Liver (tissue), 9 donors: ENCODE measurements around the gene CEP68. TPM values are rescaled to one million over a fixed set of nuclear protein-coding genes. Genes with fewer than 3 reads are reported as not detected.
"Not testable (repeated sequence)": the region's sequence is repeated elsewhere in the genome, so short reads cannot be mapped to it uniquely, and the experiment has no call there.

Experiments used
- DNase-seq: peaks from one replicate; pipeline ENCODE4 v3.0.0-alpha.2; 2017; ENCODE audit warnings: low spot score
- H3K27ac ChIP-seq, 2 donors: one replicate each; pipeline ENCODE4 v1.7.0; 2013; ENCODE audit warnings: inconsistent platforms in 2 of 2, low read length in 2 of 2, control low read depth in 1 of 2, low read depth in 1 of 2, mild to moderate bottlenecking in 1 of 2
- H3K27me3 ChIP-seq, 4 donors: one replicate each; pipeline versions ENCODE4 v1.6.1 to v1.7.0; 2013; ENCODE audit warnings: low read length in 3 of 4, inconsistent platforms in 1 of 4, mild to moderate bottlenecking in 1 of 4, moderate library complexity in 1 of 4; ENCODE audit not compliant: control insufficient read depth in 4 of 4, insufficient read depth in 4 of 4
- H3K36me3 ChIP-seq, 4 donors: one replicate each; pipeline versions ENCODE4 v1.6.1 to v1.7.0; 2013; ENCODE audit warnings: low read length in 3 of 4, mild to moderate bottlenecking in 3 of 4, low read depth in 1 of 4, moderate library complexity in 1 of 4; ENCODE audit not compliant: control insufficient read depth in 4 of 4, insufficient read depth in 3 of 4
- H3K4me1 ChIP-seq, 4 donors: one replicate each; pipeline versions ENCODE4 v1.6.1 to v1.7.0; 2013; ENCODE audit warnings: low read length in 3 of 4, mild to moderate bottlenecking in 3 of 4, moderate library complexity in 1 of 4; ENCODE audit not compliant: control insufficient read depth in 4 of 4, insufficient read depth in 4 of 4
- H3K4me3 ChIP-seq, 3 donors: one replicate each; pipeline versions ENCODE4 v1.6.1 to v1.7.0; 2013; ENCODE audit warnings: low read length in 3 of 3, control low read depth in 1 of 3, low read depth in 1 of 3, mild to moderate bottlenecking in 1 of 3
- H3K9ac ChIP-seq, 2 donors: one replicate each; pipeline ENCODE4 v1.7.0; 2013; ENCODE audit warnings: low read length in 2 of 2, mild to moderate bottlenecking in 2 of 2, moderate library complexity in 2 of 2, control low read depth in 1 of 2, low read depth in 1 of 2
- H3K9me3 ChIP-seq, 4 donors: one replicate each; pipeline versions ENCODE4 v1.6.1 to v1.7.0; 2013; ENCODE audit warnings: low read length in 3 of 4; ENCODE audit not compliant: control insufficient read depth in 4 of 4
- CTCF ChIP-seq: fragments of 150-350 bp; IDR thresholded peaks from 2 replicates; pipeline ENCODE4 v1.5.1; 2017; ENCODE audit warnings: improper control_type of control experiment, low read depth, low read length; ENCODE audit not compliant: missing input control
- FOXA1 ChIP-seq: IDR thresholded peaks from 2 replicates; pipeline ENCODE4 v1.6.1; 2016; ENCODE audit warnings: antibody characterized with exemption
- FOXA2 ChIP-seq: IDR thresholded peaks from 2 replicates; pipeline ENCODE4 v1.6.1; 2016; ENCODE audit warnings: antibody characterized with exemption
- GABPA ChIP-seq, 2 donors: IDR thresholded peaks in 1 of 2; conservative IDR thresholded peaks in 1 of 2; 2 replicates each; pipeline ENCODE4 v1.6.1; 2016; ENCODE audit warnings: antibody characterized with exemption in 2 of 2, mild to moderate bottlenecking in 1 of 2, moderate library complexity in 1 of 2
- HNF4A ChIP-seq, 2 donors: conservative IDR thresholded peaks; 2 replicates each; pipeline ENCODE4 v1.6.1; 2016; ENCODE audit warnings: antibody characterized with exemption in 2 of 2, mild to moderate bottlenecking in 2 of 2
- HNF4G ChIP-seq: IDR thresholded peaks from 2 replicates; pipeline ENCODE4 v1.6.1; 2016; ENCODE audit warnings: antibody characterized with exemption
- JUND ChIP-seq, 2 donors: IDR thresholded peaks; 2 replicates each; pipeline ENCODE4 v1.6.1; 2016; ENCODE audit warnings: antibody characterized with exemption in 2 of 2
- MAX ChIP-seq: IDR thresholded peaks from 2 replicates; pipeline ENCODE4 v1.6.1; 2016; ENCODE audit warnings: antibody characterized with exemption
- NR2F2 ChIP-seq: IDR thresholded peaks from 2 replicates; pipeline ENCODE4 v1.6.1; 2016; ENCODE audit warnings: antibody characterized with exemption
- RAD21 ChIP-seq, 2 donors: IDR thresholded peaks; 2 replicates each; pipeline ENCODE4 v1.6.1; 2016; ENCODE audit warnings: antibody characterized with exemption in 2 of 2, mild to moderate bottlenecking in 2 of 2
- REST ChIP-seq: IDR thresholded peaks from 2 replicates; pipeline ENCODE4 v1.6.1; 2016; ENCODE audit warnings: antibody characterized with exemption, mild to moderate bottlenecking
- RXRA ChIP-seq, 2 donors: IDR thresholded peaks; 2 replicates each; pipeline ENCODE4 v1.6.1; 2017 to 2018; ENCODE audit warnings: antibody characterized with exemption in 2 of 2, mild to moderate bottlenecking in 1 of 2
- SP1 ChIP-seq: IDR thresholded peaks from 2 replicates; pipeline ENCODE4 v1.6.1; 2018; ENCODE audit warnings: antibody characterized with exemption, mild to moderate bottlenecking
- TAF1 ChIP-seq: conservative IDR thresholded peaks from 2 replicates; pipeline ENCODE4 v1.6.1; 2016; ENCODE audit warnings: antibody characterized with exemption, mild to moderate bottlenecking
- WGBS: extraction: QIAGEN DNeasy Blood & Tissue Kit; methylation state at CpG from one replicate; pipeline ENCODE4 v1.1.7; 2013; 5-methylcytosine and 5-hydroxymethylcytosine counted together
- polyA plus RNA-seq, 2 donors: library from polyadenylated mRNA; stranded (reverse) in 1 of 2; unstranded in 1 of 2; fragments of 200-250 nt in 1 of 2; fragments of >200 nt in 1 of 2; fragmentation: Nextera tagmentation in 1 of 2; extraction: Ambion mirVana in 1 of 2; gene quantifications; one replicate each; pipeline versions ENCODE4 v1.2.1 to v1.2.3, GENCODE V29; 2013 to 2015
- total RNA-seq, 2 donors: library from RNA; depleted of rRNA; stranded (reverse); fragments of >200 nt; gene quantifications; one replicate each; pipeline ENCODE4 v1.2.3, GENCODE V29; 2014
- donor health status: healthy.
- donor health status: healthy.
- donor health status: healthy.
- donor health status: healthy.
- donor health status: healthy.

Gene CEP68
- total and polyA plus RNA-seq, 4 donors = 2.1 to 5.8 (median 4.1) TPM

GRCh38 chr2:65033178-65033577 is 23.0 kb upstream of the CEP68 start:
- peak; percentile 34 for TF ChIP-seq CTCF
- no peak for TF ChIP-seq HNF4A (conservative IDR thresholded peaks at IDR 0.05)
- peak; percentile 72 for TF ChIP-seq RAD21 (IDR thresholded peaks at IDR 0.05)
- no peak for TF ChIP-seq JUND (IDR thresholded peaks at IDR 0.05)
- TF ChIP-seq TAF1 = no peak
- Histone ChIP-seq H3K36me3 (no peaks in the 10 kb centered on the region), H3K27ac (no peak overlapping the region), H3K4me1 (peaks cover 8 to 14% (median 11%) of the 10 kb centered on the region in 4 donors), H3K4me3 (no peak overlapping the region), H3K27me3 (no peaks in the 10 kb centered on the region), H3K9ac (no peak overlapping the region), H3K9me3 (no peaks in the 10 kb centered on the region)
- WGBS = 75% methylated on average over 4 of the region's 4 CpGs
- no peak for DNase-seq

GRCh38 chr2:65033667-65034066 is 22.5 kb upstream of the CEP68 start:
- not testable (repeated sequence) for H3K4me3 ChIP-seq, H3K9ac ChIP-seq, H3K27ac ChIP-seq, H3K27me3 ChIP-seq, H3K9me3 ChIP-seq, DNase-seq, H3K36me3 ChIP-seq
- 90% methylated on average over 4 of the region's 4 CpGs for WGBS
- H3K4me1 ChIP-seq = peaks cover 5 to 13% (median 9%) of the 10 kb centered on the region in 4 donors

- no peaks in the 10 kb centered on the region for H3K27me3 ChIP-seq
- H3K27ac ChIP-seq = no peak overlapping the region
- no peaks in the 10 kb centered on the region for H3K36me3 ChIP-seq
- H3K4me3 ChIP-seq = no peak overlapping the region
- no peak for DNase-seq
- no peaks in the 10 kb centered on the region for H3K9me3 ChIP-seq
- peaks cover 5 to 16% (median 12%) of the 10 kb centered on the region in 4 donors for H3K4me1 ChIP-seq
- 87% methylated on average over 6 of the region's 6 CpGs for whole genome bisulfite sequencing
- no peak overlapping the region for H3K9ac ChIP-seq
- TF ChIP-seq RAD21 (IDR thresholded peaks at IDR 0.05) = no peak
- TF ChIP-seq MAX = no peak
- no peak for TF ChIP-seq RXRA (IDR thresholded peaks at IDR 0.05)
- TF ChIP-seq TAF1 = no peak
- no peak for TF ChIP-seq FOXA2
- TF ChIP-seq HNF4A (conservative IDR thresholded peaks at IDR 0.05) = no peak
- TF ChIP-seq NR2F2 = no peak
- no peak for TF ChIP-seq JUND (IDR thresholded peaks at IDR 0.05)
- TF ChIP-seq SP1 = no peak
- TF ChIP-seq CTCF = no peak
- no peak for TF ChIP-seq FOXA1
- TF ChIP-seq HNF4G = no peak
- TF ChIP-seq REST = no peak
- TF ChIP-seq GABPA (IDR thresholded peaks at IDR 0.05 in 1 of 2, conservative IDR thresholded peaks at IDR 0.05 in 1 of 2) = no peak
Measured at GRCh38 chr2:65035351-65035943, 20.8 kb upstream of the CEP68 start.
